ENCODE results near the gene POMGNT2. TPM values are rescaled to one million over a fixed set of nuclear protein-coding genes. Genes with fewer than 3 reads are reported as not detected.

The POMGNT2 gene
- total and polyA plus RNA-seq, 4 donors = 2.8 to 12.0 (median 8.6) TPM

- 81 to 84% methylated on average over 4 of the region's 4 CpGs for WGBS, 2 donors
- H3K36me3 ChIP-seq (ENCODE audit: control insufficient read depth in 1 of 2, insufficient read depth in 2 of 2, low read length in 1 of 2) = no peaks in the 10 kb centered on the region
- H3K4me3 ChIP-seq (ENCODE audit: low read length in 2 of 2) = no peak overlapping the region
- no peaks in the 10 kb centered on the region for H3K4me1 ChIP-seq (ENCODE audit: control insufficient read depth in 1 of 2, insufficient read depth in 2 of 2, low read length in 2 of 2)
- ATAC-seq (ENCODE audit: low FRiP score) (no peak), DNase-seq (no peak)
- intact Hi-C loops (cut with DNase I) = no loop called here
- no peak overlapping the region for H3K27ac ChIP-seq (ENCODE audit: low read depth in 1 of 2, low read length in 2 of 2)
- H3K9me3 ChIP-seq (ENCODE audit: control insufficient read depth, low read length) = peaks cover 2% of the 10 kb centered on the region
- no peaks in the 10 kb centered on the region for H3K27me3 ChIP-seq (ENCODE audit: control insufficient read depth in 1 of 2, insufficient read depth in 2 of 2, low read length in 1 of 2)
Observed at GRCh38 chr3:43138488-43139231, 32.8 kb upstream of the POMGNT2 start.

- peaks cover 4% of the 10 kb centered on the region for H3K9me3 ChIP-seq (ENCODE audit: control insufficient read depth, low read length)
- no peaks in the 10 kb centered on the region for H3K4me1 ChIP-seq (ENCODE audit: control insufficient read depth in 1 of 2, insufficient read depth in 2 of 2, low read length in 2 of 2)
- H3K36me3 ChIP-seq (ENCODE audit: control insufficient read depth in 1 of 2, insufficient read depth in 2 of 2, low read length in 1 of 2) = no peaks in the 10 kb centered on the region
- WGBS, 2 donors = 73 to 76% methylated on average over 7 of the region's 7 CpGs
- ATAC-seq (ENCODE audit: low FRiP score) = no peak
- intact Hi-C loops (cut with DNase I) = no loop called here
- H3K4me3 ChIP-seq (ENCODE audit: low read length in 2 of 2) = no peak overlapping the region
- H3K27me3 ChIP-seq (ENCODE audit: control insufficient read depth in 1 of 2, insufficient read depth in 2 of 2, low read length in 1 of 2) = no peaks in the 10 kb centered on the region
- DNase-seq = no peak
- H3K27ac ChIP-seq (ENCODE audit: low read depth in 1 of 2, low read length in 2 of 2) = no peak overlapping the region
Observed at GRCh38 chr3:43132870-43133636, 27.2 kb upstream of the POMGNT2 start.

GRCh38 chr3:43132193-43132592 is 26.3 kb upstream of the POMGNT2 start:
- H3K27me3 ChIP-seq (ENCODE audit: control insufficient read depth in 1 of 2, insufficient read depth in 2 of 2, low read length in 1 of 2) = no peaks in the 10 kb centered on the region
- H3K9me3 ChIP-seq (ENCODE audit: control insufficient read depth, low read length) = peaks cover 4% of the 10 kb centered on the region
- intact Hi-C loops (cut with DNase I) = no loop called here
- ATAC-seq (ENCODE audit: low FRiP score) = no peak
- H3K4me3 ChIP-seq (ENCODE audit: low read length in 2 of 2) = no peak overlapping the region
- H3K27ac ChIP-seq (ENCODE audit: low read depth in 1 of 2, low read length in 2 of 2) = no peak overlapping the region
- WGBS, 2 donors = 82 to 83% methylated on average over 3 of the region's 3 CpGs
- DNase-seq = no peak
- no peaks in the 10 kb centered on the region for H3K36me3 ChIP-seq (ENCODE audit: control insufficient read depth in 1 of 2, insufficient read depth in 2 of 2, low read length in 1 of 2)
- H3K4me1 ChIP-seq (ENCODE audit: control insufficient read depth in 1 of 2, insufficient read depth in 2 of 2, low read length in 2 of 2) = no peaks in the 10 kb centered on the region

GRCh38 chr3:43128464-43128863 is 22.6 kb upstream of the POMGNT2 start:
- intact Hi-C loops (cut with DNase I) = no loop called here
- DNase-seq = no peak
- H3K9me3 ChIP-seq (ENCODE audit: control insufficient read depth, low read length) = peaks cover 2% of the 10 kb centered on the region
- ATAC-seq (ENCODE audit: low FRiP score) = no peak
- no peak overlapping the region for H3K27ac ChIP-seq (ENCODE audit: low read depth in 1 of 2, low read length in 2 of 2)
- no peaks in the 10 kb centered on the region for H3K36me3 ChIP-seq (ENCODE audit: control insufficient read depth in 1 of 2, insufficient read depth in 2 of 2, low read length in 1 of 2)
- H3K4me3 ChIP-seq (ENCODE audit: low read length in 2 of 2) = no peak overlapping the region
- peaks cover 0 to 1% of the 10 kb centered on the region in 2 donors for H3K4me1 ChIP-seq (ENCODE audit: control insufficient read depth in 1 of 2, insufficient read depth in 2 of 2, low read length in 2 of 2)
- no peaks in the 10 kb centered on the region for H3K27me3 ChIP-seq (ENCODE audit: control insufficient read depth in 1 of 2, insufficient read depth in 2 of 2, low read length in 1 of 2)

- 75 to 78% methylated on average over 3 of the region's 3 CpGs for WGBS, 2 donors
- Histone ChIP-seq H3K36me3 (ENCODE audit: control insufficient read depth in 1 of 2, insufficient read depth in 2 of 2, low read length in 1 of 2) (no peaks in the 10 kb centered on the region), H3K4me1 (ENCODE audit: control insufficient read depth in 1 of 2, insufficient read depth in 2 of 2, low read length in 2 of 2) (peaks cover 0 to 1% of the 10 kb centered on the region in 2 donors), H3K27ac (ENCODE audit: low read depth in 1 of 2, low read length in 2 of 2) (no peak overlapping the region), H3K27me3 (ENCODE audit: control insufficient read depth in 1 of 2, insufficient read depth in 2 of 2, low read length in 1 of 2) (no peaks in the 10 kb centered on the region), H3K4me3 (ENCODE audit: low read length in 2 of 2) (no peak overlapping the region), H3K9me3 (ENCODE audit: control insufficient read depth, low read length) (peaks cover 5% of the 10 kb centered on the region)
- ATAC-seq (ENCODE audit: low FRiP score) (no peak), DNase-seq (no peak)
- intact Hi-C loops (cut with DNase I) = no loop called here
Observed at GRCh38 chr3:43126536-43126935, 20.7 kb upstream of the POMGNT2 start.

- Histone ChIP-seq H3K36me3 (ENCODE audit: control insufficient read depth in 1 of 2, insufficient read depth in 2 of 2, low read length in 1 of 2) (no peaks in the 10 kb centered on the region), H3K4me3 (ENCODE audit: low read length in 2 of 2) (no peak overlapping the region), H3K9me3 (ENCODE audit: control insufficient read depth, low read length) (peaks cover 2% of the 10 kb centered on the region), H3K27ac (ENCODE audit: low read depth in 1 of 2, low read length in 2 of 2) (no peak overlapping the region), H3K27me3 (ENCODE audit: control insufficient read depth in 1 of 2, insufficient read depth in 2 of 2, low read length in 1 of 2) (no peaks in the 10 kb centered on the region), H3K4me1 (ENCODE audit: control insufficient read depth in 1 of 2, insufficient read depth in 2 of 2, low read length in 2 of 2) (peaks cover 0 to 1% of the 10 kb centered on the region in 2 donors)
- DNase-seq = no peak
- no peak for ATAC-seq (ENCODE audit: low FRiP score)
- intact Hi-C loops (cut with DNase I) = no loop called here
Observed at GRCh38 chr3:43123895-43124294, 18.0 kb upstream of the POMGNT2 start.

GRCh38 chr3:43120937-43121336 is 15.1 kb upstream of the POMGNT2 start:
- Histone ChIP-seq H3K9me3 (ENCODE audit: control insufficient read depth, low read length) (peaks cover 4% of the 10 kb centered on the region), H3K4me1 (ENCODE audit: control insufficient read depth in 1 of 2, insufficient read depth in 2 of 2, low read length in 2 of 2) (no peaks in the 10 kb centered on the region), H3K27ac (ENCODE audit: low read depth in 1 of 2, low read length in 2 of 2) (no peak overlapping the region), H3K36me3 (ENCODE audit: control insufficient read depth in 1 of 2, insufficient read depth in 2 of 2, low read length in 1 of 2) (no peaks in the 10 kb centered on the region), H3K4me3 (ENCODE audit: low read length in 2 of 2) (no peak overlapping the region), H3K27me3 (ENCODE audit: control insufficient read depth in 1 of 2, insufficient read depth in 2 of 2, low read length in 1 of 2) (no peaks in the 10 kb centered on the region)
- intact Hi-C loops (cut with DNase I) = no loop called here
- WGBS, 2 donors = 91 to 92% methylated on average over 3 of the region's 3 CpGs
- ATAC-seq (ENCODE audit: low FRiP score) = no peak
- no peak for DNase-seq

GRCh38 chr3:43117257-43117656 is 11.4 kb upstream of the POMGNT2 start:
- Histone ChIP-seq H3K9me3 (ENCODE audit: control insufficient read depth, low read length) (peaks cover 4% of the 10 kb centered on the region), H3K4me1 (ENCODE audit: control insufficient read depth in 1 of 2, insufficient read depth in 2 of 2, low read length in 2 of 2) (no peaks in the 10 kb centered on the region), H3K27me3 (ENCODE audit: control insufficient read depth in 1 of 2, insufficient read depth in 2 of 2, low read length in 1 of 2) (no peaks in the 10 kb centered on the region), H3K27ac (ENCODE audit: low read depth in 1 of 2, low read length in 2 of 2) (no peak overlapping the region), H3K4me3 (ENCODE audit: low read length in 2 of 2) (no peak overlapping the region), H3K36me3 (ENCODE audit: control insufficient read depth in 1 of 2, insufficient read depth in 2 of 2, low read length in 1 of 2) (no peaks in the 10 kb centered on the region)
- 92 to 96% methylated on average over 4 of the region's 4 CpGs for WGBS, 2 donors
- no peak for ATAC-seq (ENCODE audit: low FRiP score)
- intact Hi-C loops (cut with DNase I) = no loop called here
- no peak for DNase-seq

GRCh38 chr3:43113671-43114070 is 7.8 kb upstream of the POMGNT2 start:
- Histone ChIP-seq H3K27ac (ENCODE audit: low read depth in 1 of 2, low read length in 2 of 2) (no peak overlapping the region), H3K36me3 (ENCODE audit: control insufficient read depth in 1 of 2, insufficient read depth in 2 of 2, low read length in 1 of 2) (no peaks in the 10 kb centered on the region), H3K4me1 (ENCODE audit: control insufficient read depth in 1 of 2, insufficient read depth in 2 of 2, low read length in 2 of 2) (no peaks in the 10 kb centered on the region), H3K9me3 (ENCODE audit: control insufficient read depth, low read length) (peaks cover 1% of the 10 kb centered on the region), H3K4me3 (ENCODE audit: low read length in 2 of 2) (no peak overlapping the region), H3K27me3 (ENCODE audit: control insufficient read depth in 1 of 2, insufficient read depth in 2 of 2, low read length in 1 of 2) (no peaks in the 10 kb centered on the region)
- 92 to 94% methylated on average over 3 of the region's 3 CpGs for WGBS, 2 donors
- DNase-seq = no peak
- intact Hi-C loops (cut with DNase I) = no loop called here
- ATAC-seq (ENCODE audit: low FRiP score) = no peak
